K562 (cell line): ENCODE data around the gene HOXD12. TPM values are rescaled to one million over a fixed set of nuclear protein-coding genes. Genes with fewer than 3 reads are reported as not detected.
A peak's percentile ranks its signal among the peaks of the same experiment; 100 is the strongest.

Source experiments
- BRF1 ChIP-seq: IDR thresholded peaks from 3 replicates; pipeline ENCODE4 v1.6.1; 2011; ENCODE audit warnings: borderline replicate concordance, mild to moderate bottlenecking; ENCODE audit not compliant: insufficient read length; ENCODE audit errors: extremely low read depth
- EGR1 ChIP-seq: fragments of 450-650 bp; conservative IDR thresholded peaks from 2 replicates; pipeline ENCODE4 v1.6.1; 2017; ENCODE audit warnings: mild to moderate bottlenecking
- FOXP1 ChIP-seq: sonication (generic); formaldehyde crosslinking; IDR thresholded peaks from 2 replicates; pipeline ENCODE4 v1.8.0; 2022; ENCODE audit warnings: mild to moderate bottlenecking, missing genetic modification reagents
- HMGN3 ChIP-seq: IDR thresholded peaks from 2 replicates; pipeline ENCODE4 v1.6.1; 2011; ENCODE audit warnings: borderline replicate concordance, low read depth, mild to moderate bottlenecking, mixed read lengths, low read length; ENCODE audit not compliant: insufficient read length; ENCODE audit errors: extremely low read depth
- HNRNPLL ChIP-seq: fragments of 200-400 bp; formaldehyde crosslinking; IDR thresholded peaks from 2 replicates; pipeline ENCODE4 v1.6.1; 2017; ENCODE audit warnings: low read length, low read depth, mild to moderate bottlenecking; ENCODE audit not compliant: poor library complexity, severe bottlenecking
- KLF16 ChIP-seq: IDR thresholded peaks from 2 replicates; pipeline ENCODE4 v1.6.1; 2016; ENCODE audit warnings: antibody characterized with exemption
- MAFF ChIP-seq: IDR thresholded peaks from 2 replicates; pipeline ENCODE4 v1.6.1; 2012; ENCODE audit warnings: low read length, improper control_type of control experiment
- MYNN ChIP-seq, 2 experiments: sonication (generic); formaldehyde crosslinking in 1 of 2; IDR thresholded peaks; 2 replicates each; pipeline versions ENCODE4 v1.5.0 to v1.6.1; 2016 to 2020; ENCODE audit warnings: antibody characterized with exemption in 1 of 2, missing genetic modification reagents in 1 of 2
- NFXL1 ChIP-seq: fragments of 450-650 bp; formaldehyde crosslinking; IDR thresholded peaks from 2 replicates; pipeline ENCODE4 v1.4.0; 2021; ENCODE audit warnings: mild to moderate bottlenecking
- NR2C2 ChIP-seq, 2 experiments: fragments of 200-800 bp in 1 of 2; sonication (Bioruptor generic) in 1 of 2; sonication (generic) in 1 of 2; formaldehyde crosslinking in 1 of 2; IDR thresholded peaks; 2 replicates each; pipeline versions ENCODE4 v1.6.1 to v1.8.0; 2016 to 2022; ENCODE audit warnings: mild to moderate bottlenecking in 1 of 2, missing compliant biosample characterization in 1 of 2, missing genetic modification characterization in 1 of 2, missing genetic modification reagents in 1 of 2
- NR3C1 ChIP-seq: sonication (generic); formaldehyde crosslinking; IDR thresholded peaks from 2 replicates; pipeline ENCODE4 v1.8.1; 2022; ENCODE audit warnings: missing genetic modification reagents
- POLR2AphosphoS2 ChIP-seq: IDR thresholded peaks from 2 replicates; pipeline ENCODE4 v1.6.1; 2012; ENCODE audit warnings: low read length, improper control_type of control experiment
- PTTG1 ChIP-seq: fragments of 450-650 bp; IDR thresholded peaks from 2 replicates; pipeline ENCODE4 v1.6.1; 2016; ENCODE audit warnings: low read depth, mild to moderate bottlenecking, missing genetic modification characterization, missing compliant biosample characterization
- RBM14 ChIP-seq: fragments of 200-400 bp; formaldehyde crosslinking; IDR thresholded peaks from 2 replicates; pipeline ENCODE4 v1.6.1; 2018; ENCODE audit warnings: low read depth, mild to moderate bottlenecking, low read length, moderate library complexity, borderline replicate concordance; ENCODE audit not compliant: insufficient read depth
- RCOR1 ChIP-seq, 2 experiments: IDR thresholded peaks; 2 replicates each; pipeline ENCODE4 v1.6.1; 2012; ENCODE audit warnings: low read depth in 2 of 2, low read length in 2 of 2, borderline replicate concordance in 1 of 2, improper control_type of control experiment in 1 of 2
- SREBF2 ChIP-seq: sonication (generic); formaldehyde crosslinking; IDR thresholded peaks from 2 replicates; pipeline ENCODE4 v1.4.0; 2020; ENCODE audit warnings: mild to moderate bottlenecking, missing genetic modification reagents
- ZBTB1 ChIP-seq: sonication (generic); formaldehyde crosslinking; IDR thresholded peaks from 2 replicates; pipeline ENCODE4 v1.8.1; 2023; ENCODE audit warnings: missing genetic modification reagents, low read depth, mild to moderate bottlenecking, borderline replicate concordance
- ZC3H4 ChIP-seq: sonication (generic); formaldehyde crosslinking; IDR thresholded peaks from 2 replicates; pipeline ENCODE4 v1.9.0; 2021; ENCODE audit warnings: missing genetic modification reagents, borderline replicate concordance
- ZEB2 ChIP-seq: fragments of 450-650 bp; IDR thresholded peaks from 2 replicates; pipeline ENCODE4 v1.6.1; 2016
- ZNF134 ChIP-seq: fragments of 250-450 bp; sonication (Bioruptor Pico); conservative IDR thresholded peaks from 2 replicates; pipeline ENCODE4 v1.4.0; 2020
- ZNF165 ChIP-seq: fragments of 250-450 bp; sonication (Bioruptor Pico); IDR thresholded peaks from 2 replicates; pipeline ENCODE4 v1.4.0; 2020; ENCODE audit warnings: borderline replicate concordance
- ZNF507 ChIP-seq: conservative IDR thresholded peaks from 2 replicates; pipeline ENCODE4 v1.6.1; 2017; ENCODE audit warnings: missing genetic modification characterization, missing compliant biosample characterization
- polyA plus RNA-seq, 8 experiments: library from polyadenylated mRNA; depleted of rRNA in 4 of 8; stranded (reverse) in 5 of 8; unstranded in 3 of 8; fragments of >200 nt; fragmentation: Nextera tagmentation in 2 of 8; fragmentation: Illumina TruSeq in 1 of 8; extraction: Ambion mirVana in 2 of 8; extraction: Trizol in 1 of 8; gene quantifications; 2 replicates each; pipeline versions ENCODE4 v1.2.1 to v1.2.3, GENCODE V29; 2011 to 2014; ENCODE audit warnings: inconsistent platforms in 1 of 8, missing spikeins in 1 of 8
- total RNA-seq, 7 experiments: library from RNA; depleted of rRNA in 6 of 7; stranded (reverse); fragments of >200 nt in 6 of 7; fragmentation: Illumina TruSeq in 2 of 7; extraction: Trizol in 2 of 7; gene quantifications; 2 replicates each; pipeline versions ENCODE4 v1.2.1 to v1.2.3, GENCODE V29; 2011 to 2021; ENCODE audit warnings: low replicate concordance in 1 of 7
- TF ChIP-seq, protein P1 (sequence below), 2 experiments: fragments of 450-650 bp in 1 of 2; sonication (generic) in 1 of 2; formaldehyde crosslinking in 1 of 2; IDR thresholded peaks in 1 of 2; conservative IDR thresholded peaks in 1 of 2; 2 replicates each; pipeline versions ENCODE4 v1.6.1 to v1.8.1; 2016 to 2023; ENCODE audit warnings: mild to moderate bottlenecking in 2 of 2, moderate library complexity in 2 of 2, inconsistent platforms in 1 of 2, missing genetic modification reagents in 1 of 2
- TF ChIP-seq, protein P2 (sequence below): fragments of 450-650 bp; IDR thresholded peaks from 2 replicates; pipeline ENCODE4 v1.6.1; 2016; ENCODE audit warnings: antibody characterized with exemption
- TF ChIP-seq, protein P3 (sequence below): sonication (generic); formaldehyde crosslinking; IDR thresholded peaks from 2 replicates; pipeline ENCODE4 v1.8.0; 2022; ENCODE audit warnings: mild to moderate bottlenecking, missing genetic modification reagents

HOXD12 gene
- total and polyA plus RNA-seq, 9 of the 15 experiments (the other 6 are each of a cell fraction or from before 2014, with no cell fraction given): not detected

DNA sequence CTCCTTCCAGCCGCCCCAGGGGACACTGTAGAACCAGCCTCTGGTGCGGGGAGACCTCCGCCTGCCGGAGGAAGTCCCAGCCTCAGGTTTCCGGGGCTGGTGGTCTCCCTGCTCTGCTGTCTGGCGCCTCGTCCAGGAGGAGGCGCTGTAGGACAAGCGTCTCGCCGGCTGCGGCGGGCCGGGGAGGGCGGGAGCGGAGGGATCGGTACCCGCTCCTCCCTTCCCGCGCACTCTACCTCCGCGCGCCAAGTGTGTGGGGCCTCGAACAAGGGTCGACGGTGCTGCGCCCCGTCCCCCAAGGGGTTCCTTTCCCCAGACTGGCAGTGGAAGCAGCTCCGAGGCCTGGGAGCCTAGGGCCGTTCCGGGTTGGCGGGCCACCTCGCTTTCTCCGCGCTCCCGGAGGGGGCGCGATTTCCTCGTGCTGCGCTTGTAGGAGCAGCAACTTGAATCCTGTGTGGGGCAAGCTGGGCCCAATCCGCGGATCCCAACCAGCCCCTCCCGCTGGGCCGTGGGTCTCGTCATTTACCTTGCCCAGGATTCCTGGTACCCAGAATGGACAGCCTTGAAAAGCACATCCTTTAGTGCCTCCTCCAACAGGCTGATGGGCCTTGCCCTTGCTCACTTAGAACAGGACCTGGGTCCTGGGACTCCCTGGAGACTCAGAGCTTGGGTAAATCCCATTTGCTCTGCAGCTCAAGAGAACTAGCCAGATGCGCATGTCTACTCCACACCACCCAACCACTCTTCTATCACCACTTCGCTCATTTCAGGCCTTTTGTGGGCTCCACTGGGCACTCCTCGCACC is 41.1 kb downstream of the HOXD12 start (continued):
- no peak for TF ChIP-seq NR2C2 (CRISPR knock-in tag; IDR thresholded peaks at IDR 0.05)
- peak; percentile 52; the same call in 1 of the 2 replicates for TF ChIP-seq NR2C2 (tag; IDR thresholded peaks at IDR 0.05)
- TF ChIP-seq, protein P1, sequence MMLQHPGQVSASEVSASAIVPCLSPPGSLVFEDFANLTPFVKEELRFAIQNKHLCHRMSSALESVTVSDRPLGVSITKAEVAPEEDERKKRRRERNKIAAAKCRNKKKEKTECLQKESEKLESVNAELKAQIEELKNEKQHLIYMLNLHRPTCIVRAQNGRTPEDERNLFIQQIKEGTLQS (IDR thresholded peaks at IDR 0.05): no peak
- TF ChIP-seq, protein P1 (CRISPR knock-in tag; conservative IDR thresholded peaks at IDR 0.05): no peak
- no peak for TF ChIP-seq PTTG1 (tag)
- TF ChIP-seq ZC3H4 (CRISPR knock-in tag): no peak
- TF ChIP-seq ZBTB1 (CRISPR knock-in tag): no peak
- TF ChIP-seq HNRNPLL: peak; percentile 38
- TF ChIP-seq NFXL1 (CRISPR knock-in tag): no peak
- peak; percentile 37 for TF ChIP-seq HMGN3
- no peak for TF ChIP-seq ZNF165 (CRISPR knock-in tag)
- TF ChIP-seq RCOR1 (IDR thresholded peaks at IDR 0.05; ENCODE audit: borderline replicate concordance in 1 of 2, low read depth in 2 of 2, low read length in 2 of 2): no peak
- peak; percentile 68; the same call in 1 of the 2 replicates for TF ChIP-seq FOXP1 (CRISPR knock-in tag)
- TF ChIP-seq POLR2AphosphoS2: no peak
- TF ChIP-seq, protein P2, sequence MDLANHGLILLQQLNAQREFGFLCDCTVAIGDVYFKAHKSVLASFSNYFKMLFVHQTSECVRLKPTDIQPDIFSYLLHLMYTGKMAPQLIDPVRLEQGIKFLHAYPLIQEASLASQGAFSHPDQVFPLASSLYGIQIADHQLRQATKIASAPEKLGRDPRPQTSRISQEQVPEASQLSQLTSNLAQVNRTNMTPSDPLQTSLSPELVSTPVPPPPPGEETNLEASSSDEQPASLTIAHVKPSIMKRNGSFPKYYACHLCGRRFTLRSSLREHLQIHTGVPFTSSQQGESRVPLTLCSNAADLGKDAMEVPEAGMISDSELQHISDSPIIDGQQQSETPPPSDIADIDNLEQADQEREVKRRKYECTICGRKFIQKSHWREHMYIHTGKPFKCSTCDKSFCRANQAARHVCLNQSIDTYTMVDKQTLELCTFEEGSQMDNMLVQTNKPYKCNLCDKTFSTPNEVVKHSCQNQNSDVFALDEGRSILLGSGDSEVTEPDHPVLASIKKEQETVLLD: no peak
- TF ChIP-seq KLF16: 0 out of 2 replicates have a peak, but pooled peaks have one; percentile 32
- no peak for TF ChIP-seq SREBF2 (CRISPR knock-in tag)
- TF ChIP-seq BRF1: no peak
- no peak for TF ChIP-seq ZNF134 (CRISPR knock-in tag)
- no peak for TF ChIP-seq RBM14
- TF ChIP-seq EGR1: no peak
- TF ChIP-seq, protein P3, sequence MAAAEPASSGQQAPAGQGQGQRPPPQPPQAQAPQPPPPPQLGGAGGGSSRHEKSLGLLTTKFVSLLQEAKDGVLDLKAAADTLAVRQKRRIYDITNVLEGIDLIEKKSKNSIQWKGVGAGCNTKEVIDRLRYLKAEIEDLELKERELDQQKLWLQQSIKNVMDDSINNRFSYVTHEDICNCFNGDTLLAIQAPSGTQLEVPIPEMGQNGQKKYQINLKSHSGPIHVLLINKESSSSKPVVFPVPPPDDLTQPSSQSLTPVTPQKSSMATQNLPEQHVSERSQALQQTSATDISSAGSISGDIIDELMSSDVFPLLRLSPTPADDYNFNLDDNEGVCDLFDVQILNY (CRISPR knock-in tag): no peak
- TF ChIP-seq MAFF: no peak
- TF ChIP-seq ZNF507 (tag): no peak
- no peak for TF ChIP-seq MYNN (IDR thresholded peaks at IDR 0.05)
- TF ChIP-seq MYNN (CRISPR knock-in tag; IDR thresholded peaks at IDR 0.05): no peak
- TF ChIP-seq NR3C1 (CRISPR knock-in tag): no peak
- TF ChIP-seq ZEB2: no peak
